Measurements from ENCODE around the gene CTNNA2.

- no peak for TF ChIP-seq CTCF (IDR thresholded peaks at IDR 0.05)
- TF ChIP-seq POLR2A (IDR thresholded peaks at IDR 0.05), result no peak
Measured at GRCh38 chr2:80496346-80496745, 983.5 kb downstream of the CTNNA2 start.
